HG03060 (cell line): Measurements from ENCODE around the gene ROS1.
"Not testable (repeated sequence)": the region's sequence is repeated elsewhere in the genome, so short reads cannot be mapped to it uniquely, and the experiment has no call there.

Experiments
- ATAC-seq: cut with Tn5 transposase; IDR thresholded peaks from one replicate; pipeline ENCODE4 v1.9.1; 2021; ENCODE audit warnings: low read depth, moderate number of reproducible peaks; ENCODE audit not compliant: unreplicated experiment

Gene ROS1

GRCh38 chr6:117387454-117387974 lies 38.2 kb downstream of the ROS1 start:
- no peak for ATAC-seq

GRCh38 chr6:117384659-117385058 lies 41.1 kb downstream of the ROS1 start:
- no peak for ATAC-seq

- no peak for ATAC-seq
Observed at GRCh38 chr6:117381749-117382148, 44.0 kb downstream of the ROS1 start.

- ATAC-seq: no peak
Observed at GRCh38 chr6:117380298-117380697, 45.4 kb downstream of the ROS1 start.

- ATAC-seq: no peak
Observed at GRCh38 chr6:117375446-117375845, 50.3 kb downstream of the ROS1 start.

GRCh38 chr6:117373211-117373813 lies 52.4 kb downstream of the ROS1 start:
- no peak for ATAC-seq

GRCh38 chr6:117372289-117372688 lies 53.5 kb downstream of the ROS1 start:
- not testable (repeated sequence) for ATAC-seq

GRCh38 chr6:117371492-117371891 lies 54.2 kb downstream of the ROS1 start:
- no peak for ATAC-seq

- ATAC-seq: no peak
Observed at GRCh38 chr6:117359581-117359980, 66.2 kb downstream of the ROS1 start.

GRCh38 chr6:117354671-117355070 lies 71.1 kb downstream of the ROS1 start:
- no peak for ATAC-seq

- no peak for ATAC-seq
Observed at GRCh38 chr6:117352466-117353081, 73.2 kb downstream of the ROS1 start.

GRCh38 chr6:117351521-117351920 lies 74.2 kb downstream of the ROS1 start:
- no peak for ATAC-seq

- no peak for ATAC-seq
Observed at GRCh38 chr6:117346142-117346930, 79.4 kb downstream of the ROS1 start.

GRCh38 chr6:117345292-117345610 lies 80.5 kb downstream of the ROS1 start:
- no peak for ATAC-seq

GRCh38 chr6:117344444-117345291 lies 81.1 kb downstream of the ROS1 start:
- no peak for ATAC-seq

- ATAC-seq: no peak
Observed at GRCh38 chr6:117338567-117338966, 87.2 kb downstream of the ROS1 start.

- ATAC-seq: no peak
Observed at GRCh38 chr6:117329926-117330325, 95.8 kb downstream of the ROS1 start.

GRCh38 chr6:117328500-117328899 lies 97.2 kb downstream of the ROS1 start:
- no peak for ATAC-seq

- no peak for ATAC-seq
Observed at GRCh38 chr6:117328005-117328389, 97.7 kb downstream of the ROS1 start.

- ATAC-seq: no peak
Observed at GRCh38 chr6:117327149-117328004, 98.4 kb downstream of the ROS1 start.
